GM12875 (cell line): ENCODE results near the gene PORCN.

Experiments used
- H3K4me3 ChIP-seq: one replicate; pipeline ENCODE4 v1.5.1; 2011; ENCODE audit warnings: low read depth, low read length, control low read depth
- TF ChIP-seq, protein P1 (sequence below): IDR thresholded peaks from 2 replicates; pipeline ENCODE4 v1.5.1; 2011; ENCODE audit warnings: low read depth, mild to moderate bottlenecking, control low read depth, inconsistent platforms, low read length, moderate library complexity, borderline replicate concordance; ENCODE audit not compliant: insufficient read depth

Gene PORCN

GRCh38 chrX:48509245-48509590, 426 bp downstream of the PORCN start:
- peak overlapping the region; percentile 78 for H3K4me3 ChIP-seq
- TF ChIP-seq, protein P1, sequence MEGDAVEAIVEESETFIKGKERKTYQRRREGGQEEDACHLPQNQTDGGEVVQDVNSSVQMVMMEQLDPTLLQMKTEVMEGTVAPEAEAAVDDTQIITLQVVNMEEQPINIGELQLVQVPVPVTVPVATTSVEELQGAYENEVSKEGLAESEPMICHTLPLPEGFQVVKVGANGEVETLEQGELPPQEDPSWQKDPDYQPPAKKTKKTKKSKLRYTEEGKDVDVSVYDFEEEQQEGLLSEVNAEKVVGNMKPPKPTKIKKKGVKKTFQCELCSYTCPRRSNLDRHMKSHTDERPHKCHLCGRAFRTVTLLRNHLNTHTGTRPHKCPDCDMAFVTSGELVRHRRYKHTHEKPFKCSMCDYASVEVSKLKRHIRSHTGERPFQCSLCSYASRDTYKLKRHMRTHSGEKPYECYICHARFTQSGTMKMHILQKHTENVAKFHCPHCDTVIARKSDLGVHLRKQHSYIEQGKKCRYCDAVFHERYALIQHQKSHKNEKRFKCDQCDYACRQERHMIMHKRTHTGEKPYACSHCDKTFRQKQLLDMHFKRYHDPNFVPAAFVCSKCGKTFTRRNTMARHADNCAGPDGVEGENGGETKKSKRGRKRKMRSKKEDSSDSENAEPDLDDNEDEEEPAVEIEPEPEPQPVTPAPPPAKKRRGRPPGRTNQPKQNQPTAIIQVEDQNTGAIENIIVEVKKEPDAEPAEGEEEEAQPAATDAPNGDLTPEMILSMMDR = no peak

- TF ChIP-seq, protein P1 = no peak
- peak overlapping the region; percentile 78 for H3K4me3 ChIP-seq
Measured at GRCh38 chrX:48509619-48510018, 827 bp downstream of the PORCN start.

GRCh38 chrX:48511560-48511959, 2.8 kb downstream of the PORCN start:
- TF ChIP-seq, protein P1 = 0 out of 2 replicates have a peak, but pooled peaks have one; percentile 9
- H3K4me3 ChIP-seq = no peak overlapping the region

DNA sequence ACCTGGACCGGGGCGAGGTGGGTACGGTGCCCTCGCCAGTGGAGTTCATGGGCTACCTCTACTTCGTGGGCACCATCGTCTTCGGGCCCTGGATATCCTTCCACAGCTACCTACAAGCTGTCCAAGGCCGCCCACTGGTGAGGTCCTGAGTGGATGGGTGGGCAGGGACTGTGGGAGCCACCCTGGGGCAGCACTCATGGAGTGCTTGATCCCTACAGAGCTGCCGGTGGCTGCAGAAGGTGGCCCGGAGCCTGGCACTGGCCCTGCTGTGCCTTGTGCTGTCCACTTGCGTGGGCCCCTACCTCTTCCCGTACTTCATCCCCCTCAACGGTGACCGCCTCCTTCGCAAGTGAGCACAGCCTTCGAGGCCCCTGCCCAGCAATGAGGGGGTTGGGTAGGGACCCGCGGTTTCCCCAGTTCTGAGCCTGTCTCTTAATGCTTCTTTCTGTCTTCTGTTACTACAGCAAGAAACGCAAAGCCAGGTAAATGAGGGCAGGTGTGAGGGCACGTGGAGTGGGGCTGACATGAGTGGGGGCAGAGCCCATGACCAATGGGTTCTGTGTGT, 3.7 kb downstream of the PORCN start:
- TF ChIP-seq, protein P1 = no peak
- H3K4me3 ChIP-seq = no peak overlapping the region

DNA sequence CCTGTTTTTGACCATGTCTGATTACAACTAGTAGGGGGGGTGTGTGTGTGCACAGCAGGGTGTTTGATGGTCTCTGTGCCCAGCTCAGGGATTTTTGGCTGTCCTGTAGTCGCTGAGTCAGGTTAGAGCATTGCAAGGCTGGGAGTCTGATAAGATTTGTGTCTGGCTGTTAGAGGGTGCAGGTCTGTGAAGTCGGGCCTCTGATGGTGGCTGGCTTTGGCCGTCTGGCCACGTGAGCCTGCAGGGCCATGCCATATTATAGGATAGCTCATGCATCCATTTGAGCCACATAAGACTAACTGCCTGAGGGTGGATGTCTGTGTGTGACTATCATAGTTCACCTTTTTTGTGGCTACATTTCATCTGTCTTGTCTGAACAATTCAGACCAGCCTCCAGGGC, 4.9 kb downstream of the PORCN start:
- TF ChIP-seq, protein P1 = no peak
- no peak overlapping the region for H3K4me3 ChIP-seq

GRCh38 chrX:48514126-48514806, 5.5 kb downstream of the PORCN start:
- no peak overlapping the region for H3K4me3 ChIP-seq
- TF ChIP-seq, protein P1 = no peak

DNA sequence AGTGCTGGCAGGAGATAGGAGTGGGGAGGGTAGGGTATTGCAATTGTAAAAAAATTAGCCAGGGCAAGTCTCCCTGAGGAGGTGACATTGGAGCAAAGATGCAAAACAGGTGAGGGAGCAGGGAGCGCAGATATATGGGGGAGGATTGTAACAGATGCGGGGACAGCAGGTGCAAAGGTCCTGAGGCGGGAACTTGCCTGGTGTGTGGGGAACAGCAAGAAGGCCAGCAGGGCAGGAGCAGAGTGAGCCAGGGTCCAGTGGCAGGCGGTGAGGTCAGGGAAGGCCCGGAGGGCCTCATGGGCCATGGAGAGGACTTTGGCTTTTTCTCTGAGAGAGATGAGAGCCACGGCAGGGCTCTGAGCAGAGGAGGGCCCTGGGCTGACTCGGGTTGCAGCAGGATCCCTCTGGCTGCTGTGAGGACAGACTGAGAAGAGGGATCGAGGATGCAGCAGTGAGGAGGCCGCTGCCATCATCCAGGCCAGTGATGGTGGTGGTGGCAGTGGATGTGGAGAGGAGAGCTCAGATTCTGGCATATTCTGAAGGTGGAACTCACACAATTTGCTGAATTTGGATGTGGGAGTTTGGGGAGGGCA, 6.2 kb downstream of the PORCN start:
- H3K4me3 ChIP-seq = no peak overlapping the region
- TF ChIP-seq, protein P1 = no peak
